Measurements from ENCODE around the gene DAAM2.

DAAM2 gene

GRCh38 chr6:39929733-39930461, 137.7 kb downstream of the DAAM2 start:
- in situ Hi-C loops (cut with HindIII; ENCODE audit: low sequenced_read_pairs): no loop called here
- no peak for DNase-seq (ENCODE audit: low read depth, low spot score)
- H3K4me3 ChIP-seq (ENCODE audit: low read depth, low read length): no peak overlapping the region

GRCh38 chr6:39930540-39930939, 138.4 kb downstream of the DAAM2 start:
- no peak for TF ChIP-seq CTCF (IDR thresholded peaks at IDR 0.05; ENCODE audit: low read depth, low read length)
- in situ Hi-C loops (cut with HindIII; ENCODE audit: low sequenced_read_pairs): no loop called here
- no peak overlapping the region for H3K4me3 ChIP-seq (ENCODE audit: low read depth, low read length)
- DNase-seq (ENCODE audit: low read depth, low spot score): no peak

More at GRCh38 chr6:39929733-39930461, 137.7 kb downstream of the DAAM2 start:
- no peak for TF ChIP-seq CTCF (IDR thresholded peaks at IDR 0.05; ENCODE audit: low read depth, low read length)

GRCh38 chr6:39931607-39932006, 139.4 kb downstream of the DAAM2 start:
- no peak for TF ChIP-seq CTCF (IDR thresholded peaks at IDR 0.05; ENCODE audit: low read depth, low read length)
- H3K4me3 ChIP-seq (ENCODE audit: low read depth, low read length): no peak overlapping the region
- in situ Hi-C loops (cut with HindIII; ENCODE audit: low sequenced_read_pairs): no loop called here
- DNase-seq (ENCODE audit: low read depth, low spot score): no peak

- H3K4me3 ChIP-seq (ENCODE audit: low read depth, low read length): no peak overlapping the region
- no peak for DNase-seq (ENCODE audit: low read depth, low spot score)
- in situ Hi-C loops (cut with HindIII; ENCODE audit: low sequenced_read_pairs): no loop called here
- no peak for TF ChIP-seq CTCF (IDR thresholded peaks at IDR 0.05; ENCODE audit: low read depth, low read length)
Measured at GRCh38 chr6:39932386-39932910, 140.3 kb downstream of the DAAM2 start.

- TF ChIP-seq CTCF (IDR thresholded peaks at IDR 0.05; ENCODE audit: low read depth, low read length): no peak
- H3K4me3 ChIP-seq (ENCODE audit: low read depth, low read length): peak overlapping the region; percentile 67
- no peak for DNase-seq (ENCODE audit: low read depth, low spot score)
- in situ Hi-C loops (cut with HindIII; ENCODE audit: low sequenced_read_pairs): no loop called here
Measured at GRCh38 chr6:39933669-39934130, 141.5 kb downstream of the DAAM2 start.

GRCh38 chr6:39934131-39934757, 142.1 kb downstream of the DAAM2 start, which contains the start of gene MOCS1:
Gene MOCS1, minus strand, starts transcription at chr6:39934462. Its CDS starts 45 bp downstream, at chr6:39934417.
- no peak for TF ChIP-seq CTCF (IDR thresholded peaks at IDR 0.05; ENCODE audit: low read depth, low read length)
- in situ Hi-C loops (cut with HindIII; ENCODE audit: low sequenced_read_pairs): no loop called here
- H3K4me3 ChIP-seq (ENCODE audit: low read depth, low read length): peak within 1 kb of the TSS; percentile 67
- DNase-seq (ENCODE audit: low read depth, low spot score): peak; percentile 50
